Measurements from ENCODE around the gene ARPC2. TPM values are rescaled to one million over a fixed set of nuclear protein-coding genes. Genes with fewer than 3 reads are reported as not detected.

Gene ARPC2
- total and polyA plus RNA-seq, 2 of the 13 experiments (the other 11 are each of a cell fraction or from before 2014, with no cell fraction given) = 168 to 303 TPM

GRCh38 chr2:218168635-218169462 lies 48.1 kb upstream of the ARPC2 start:
- Histone ChIP-seq H2AFZ (ENCODE audit: low read length) (no peak overlapping the region), H3K4me1 (ENCODE audit: insufficient read depth, low read length) (peaks cover 22% of the 10 kb centered on the region), H3K27me3 (ENCODE audit: control insufficient read depth in 1 of 2, insufficient read depth in 2 of 2, low read length in 2 of 2) (peaks cover 4 to 26% of the 10 kb centered on the region in 2 experiments; a peak in 4 of 5 replicates), H3K79me2 (ENCODE audit: insufficient read depth, low read length) (no peaks in the 10 kb centered on the region), H4K20me1 (ENCODE audit: insufficient read depth, low read length) (no peaks in the 10 kb centered on the region), H3K4me3 (replicated peaks in 1 of 3; ENCODE audit: insufficient read depth in 1 of 3, low read depth in 2 of 3, low read length in 3 of 3) (no peak overlapping the region), H3K36me3 (replicated peaks in 1 of 2; ENCODE audit: control insufficient read depth in 1 of 2, insufficient read depth in 2 of 2, low read length in 2 of 2) (no peaks in the 10 kb centered on the region), H3K9ac (ENCODE audit: insufficient read depth, low read depth, low read length) (no peak overlapping the region), H3K9me3 (ENCODE audit: low read length) (no peaks in the 10 kb centered on the region), H3K4me2 (ENCODE audit: low read depth, low read length) (no peak overlapping the region), H3K27ac (ENCODE audit: extremely low read length, insufficient read depth, low read length) (no peak overlapping the region)
- in situ Hi-C loops (cut with HindIII; ENCODE audit: extremely low pct_ligation_motif_present, low pct_unique_long_range_greater_than_20kb) (no loop called here), intact Hi-C loops (cut with micrococcal nuclease; ENCODE audit: unreplicated experiment) (no loop called here)
- peak; percentile 93 for FAIRE-seq
- ChIA-PET POLR2A (no interaction called here), CTCF (ENCODE audit: low intra/inter-chr PET ratio, low total read pairs) (interaction anchor here (0.7 kb wide), 1 partner anchor 518 kb away, joined by 3 read pairs; no protein-coding TSS in a partner anchor)
- peak; percentile 65 for DNase-seq (ENCODE audit: low spot score)
- 25% methylated on average over 9 of the region's 9 CpGs for WGBS (ENCODE audit: low lambda C conversion rate)
- peak; percentile 86 for ATAC-seq
- TF ChIP-seq STAG1 (CRISPR knock-in tag; IDR thresholded peaks at IDR 0.05) = peak; percentile 59
- 0 out of 2 replicates have a peak, but pooled peaks have one; percentile 19 for TF ChIP-seq ZBTB7B (CRISPR knock-in tag; IDR thresholded peaks at IDR 0.05)
- 0 out of 2 replicates have a peak, but pooled peaks have one; percentile 16 for TF ChIP-seq RAD21 (CRISPR knock-in tag; IDR thresholded peaks at IDR 0.05)
- TF ChIP-seq CTCF (CRISPR knock-in tag; IDR thresholded peaks at IDR 0.05) = peak; percentile 74
- peak; percentile 71 for TF ChIP-seq XRCC5 (optimal IDR thresholded peaks at IDR 0.05; ENCODE audit: low read length)
- peak; percentile 53 for TF ChIP-seq SMC3 (IDR thresholded peaks at IDR 0.05; ENCODE audit: low read length)
- TF ChIP-seq TRIM24 (CRISPR knock-in tag; IDR thresholded peaks at IDR 0.05) = no peak
- no peak for TF ChIP-seq SRSF1 (optimal IDR thresholded peaks at IDR 0.05; ENCODE audit: low read depth, low read length)
- no TSS peak for BruUV-seq (replicated peaks)
